Tongue (tissue), 2 donors: ENCODE results near the gene DCAF7. TPM values are rescaled to one million over a fixed set of nuclear protein-coding genes. Genes with fewer than 3 reads are reported as not detected.

ENCODE experiments used
- DNase-seq: peaks from one replicate; pipeline ENCODE4 v3.0.0-alpha.2; 2015
- total RNA-seq: library from RNA; depleted of rRNA; stranded (reverse); fragments of >200 nt; gene quantifications from one replicate; pipeline ENCODE4 v1.2.3, GENCODE V29; 2014

The DCAF7 gene
- total RNA-seq, 1 donor from 2014 or later = 30.4 TPM

DNA sequence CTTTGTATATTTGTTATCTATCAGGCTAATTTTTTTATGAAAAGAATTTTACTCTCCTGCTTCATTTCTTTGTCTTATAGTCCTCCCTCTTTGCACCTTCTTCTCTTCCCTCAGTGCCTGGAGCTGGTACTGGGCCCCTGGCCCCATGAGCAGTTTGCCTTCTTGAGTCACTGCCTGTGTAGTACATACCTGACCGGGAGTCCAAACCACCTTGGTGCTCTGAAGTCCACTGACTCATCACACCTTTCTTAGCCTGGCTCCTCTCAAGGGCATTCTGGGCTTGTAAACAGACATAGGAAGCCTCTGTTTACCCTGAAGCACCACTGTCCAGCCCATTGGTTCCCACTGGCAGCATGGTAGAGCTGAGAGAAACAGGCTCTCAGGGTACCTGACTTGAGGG, 39.4 kb downstream of the DCAF7 start:
- DNase-seq = no peak

DNA sequence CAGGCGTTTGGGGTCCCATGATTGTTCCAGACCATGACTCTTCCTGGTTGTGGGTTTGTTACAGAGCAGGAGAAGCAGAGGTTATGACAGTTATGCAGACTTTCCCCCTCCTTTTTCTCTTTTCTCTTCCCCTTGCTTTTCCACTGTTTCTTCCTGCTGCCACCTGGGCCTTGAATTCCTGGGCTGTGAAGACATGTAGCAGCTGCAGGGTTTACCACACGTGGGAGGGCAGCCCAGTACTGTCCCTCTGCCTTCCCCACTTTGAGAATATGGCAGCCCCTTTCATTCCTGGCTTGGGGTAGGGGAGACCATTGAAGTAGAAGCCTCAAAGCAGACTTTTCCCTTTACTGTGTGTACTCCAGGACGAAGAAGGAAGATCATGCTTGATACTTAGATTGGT, 42.5 kb downstream of the DCAF7 start:
- no peak for DNase-seq

GRCh38 chr17:63595132-63595531, 44.9 kb downstream of the DCAF7 start:
- no peak for DNase-seq

GRCh38 chr17:63596856-63597586, 46.7 kb downstream of the DCAF7 start:
- DNase-seq = no peak

DNA sequence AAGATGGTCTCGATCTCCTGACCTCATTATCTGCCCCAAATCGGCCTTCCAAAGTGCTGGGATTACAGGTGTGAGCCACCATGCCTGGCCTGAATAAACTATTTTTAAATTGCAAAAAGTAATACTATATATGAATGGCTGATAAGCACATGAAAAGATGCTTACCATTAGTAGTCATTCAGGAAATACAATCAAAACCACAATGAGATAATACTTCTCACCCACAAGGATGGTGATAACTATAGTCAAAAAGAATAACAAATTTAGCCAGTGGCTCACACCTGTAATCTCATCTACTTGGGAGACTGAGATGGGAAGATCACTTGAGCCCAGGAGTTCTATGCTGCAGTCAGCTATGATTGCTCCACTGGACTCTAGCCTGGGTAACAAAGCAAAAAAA, 48.0 kb downstream of the DCAF7 start:
- no peak for DNase-seq

GRCh38 chr17:63600569-63601438, 50.5 kb downstream of the DCAF7 start, which contains the start of gene TACO1:
Gene TACO1 (plus strand): TSS chr17:63600895. CDS start chr17:63601084, 189 bp downstream.
- DNase-seq = peak; percentile 88

- peak; percentile 5 for DNase-seq
Measured at GRCh38 chr17:63601439-63602371, 51.4 kb downstream of the DCAF7 start.

DNA sequence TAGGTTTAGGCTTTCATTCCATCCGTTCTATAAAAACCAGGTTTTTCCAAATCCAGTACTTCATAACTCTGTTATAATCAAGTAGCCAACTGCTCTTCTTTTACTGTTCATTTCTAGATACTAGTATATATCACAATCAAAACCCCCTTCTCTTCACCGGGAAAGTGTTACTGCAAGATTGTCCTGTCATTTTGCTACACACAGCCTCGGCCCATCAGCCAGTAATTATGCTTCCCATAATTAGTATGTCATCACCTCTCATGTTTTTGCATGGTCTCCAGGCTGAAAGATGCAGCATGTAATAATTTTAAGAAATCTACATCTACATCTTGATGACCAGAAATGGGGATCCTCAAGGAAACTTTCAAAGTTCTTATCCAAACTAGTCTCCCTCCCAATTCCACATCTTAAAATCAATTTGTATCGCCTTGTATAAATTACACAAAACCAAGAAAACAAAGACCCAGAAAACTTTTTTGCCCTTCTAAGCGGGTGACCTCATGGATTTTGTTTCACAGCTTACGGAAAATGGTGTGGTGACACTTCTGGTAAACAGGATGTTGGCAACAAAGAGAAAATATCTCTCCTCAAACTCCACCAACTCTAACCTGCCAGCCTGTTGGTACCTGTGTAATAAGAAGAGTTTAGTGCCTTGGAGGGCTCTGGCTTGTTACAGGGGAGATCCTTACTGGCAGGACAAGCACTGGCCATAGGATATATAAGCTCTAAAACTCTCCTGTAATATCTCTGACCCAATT, 59.7 kb downstream of the DCAF7 start:
- DNase-seq = no peak

- DNase-seq = no peak
Measured at GRCh38 chr17:63610854-63611253, 60.6 kb downstream of the DCAF7 start.

GRCh38 chr17:63611354-63611753, 61.1 kb downstream of the DCAF7 start:
- DNase-seq = no peak

GRCh38 chr17:63613663-63614062, 63.4 kb downstream of the DCAF7 start:
- no peak for DNase-seq

GRCh38 chr17:63621229-63621683, 71.0 kb downstream of the DCAF7 start:
- DNase-seq = no peak

- DNase-seq = peak; percentile 100
Measured at GRCh38 chr17:63621684-63622573, 71.7 kb downstream of the DCAF7 start, which contains the start of gene MAP3K3. Gene MAP3K3 (plus strand): TSS chr17:63622417. CDS start chr17:63622760, 343 bp downstream.

GRCh38 chr17:63622574-63623390, 72.5 kb downstream of the DCAF7 start:
- peak; percentile 72 for DNase-seq

DNA sequence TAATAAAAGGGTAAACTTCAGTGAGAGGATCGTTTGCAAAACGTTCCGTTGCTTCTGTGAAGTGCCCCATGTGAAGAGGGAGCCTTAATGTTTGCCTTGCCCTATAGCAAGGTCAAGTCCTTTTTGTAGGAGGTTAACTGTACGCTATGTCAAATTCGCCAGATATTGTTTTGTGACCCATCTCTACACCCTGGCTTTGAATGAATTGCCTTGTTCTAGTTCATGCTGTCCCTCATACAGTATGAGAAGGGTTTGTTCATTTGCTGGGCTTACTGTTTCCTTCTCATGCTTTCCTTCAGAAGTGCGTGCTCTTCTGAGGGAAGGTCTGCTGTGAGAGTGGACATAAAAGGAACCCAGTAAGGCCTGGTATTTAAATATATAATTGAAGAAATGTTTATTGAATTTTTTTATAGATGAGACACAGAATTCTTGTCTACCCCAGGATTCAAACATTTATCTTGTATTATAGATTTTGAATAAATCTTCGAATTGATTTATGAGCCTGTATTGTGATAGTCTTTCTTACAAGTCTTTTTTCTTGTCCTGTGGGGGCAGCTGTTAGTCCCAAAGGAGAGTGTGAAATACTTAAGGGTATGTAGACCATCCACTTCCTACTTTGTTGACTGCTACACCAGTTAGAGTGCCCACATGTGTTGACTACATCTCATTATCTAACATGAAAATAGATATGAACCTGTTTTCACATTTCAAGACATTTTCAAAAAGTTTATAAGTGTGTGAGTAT, 73.7 kb downstream of the DCAF7 start:
- no peak for DNase-seq

GRCh38 chr17:63624531-63624880, 74.2 kb downstream of the DCAF7 start:
- DNase-seq = no peak

GRCh38 chr17:63626551-63627180, 76.4 kb downstream of the DCAF7 start:
- no peak for DNase-seq

GRCh38 chr17:63629627-63630026, 79.3 kb downstream of the DCAF7 start:
- no peak for DNase-seq
